ENCODE data around the gene GBF1.
A peak's percentile ranks its signal among the peaks of the same experiment; 100 is the strongest.
"Not testable (repeated sequence)": the region's sequence is repeated elsewhere in the genome, so short reads cannot be mapped to it uniquely, and the experiment has no call there.

GBF1 gene

DNA sequence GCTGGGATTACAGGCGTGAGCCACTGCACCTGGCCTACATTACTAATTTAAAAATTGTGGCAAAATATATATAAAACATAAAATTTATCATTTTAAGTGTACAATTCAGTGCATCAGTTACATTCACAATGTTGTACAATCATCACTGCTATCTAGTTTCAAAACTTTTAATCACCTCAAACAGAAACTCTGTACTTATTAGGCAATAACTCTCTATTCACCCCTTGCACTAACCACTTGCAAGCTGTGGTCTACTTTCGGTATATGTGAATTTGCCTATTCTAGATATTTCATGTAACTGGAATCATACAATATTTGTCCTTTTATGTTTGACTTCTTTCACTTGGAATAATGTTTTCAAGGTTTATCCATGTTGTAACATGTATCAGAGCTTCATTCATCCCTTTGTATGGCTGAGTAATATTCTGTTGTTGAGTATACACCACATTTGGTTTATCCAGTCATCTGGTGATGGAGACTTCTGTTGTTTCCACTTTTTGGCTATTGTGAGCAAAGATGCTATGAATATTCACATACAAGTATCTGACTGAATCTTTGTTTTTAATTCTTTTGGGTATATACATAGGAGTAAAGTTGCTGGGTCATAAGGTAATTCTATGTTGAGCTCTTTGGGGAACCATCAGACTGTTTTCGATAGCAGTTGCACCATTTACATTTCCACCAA is 33.6 kb upstream of the GBF1 start:
- no peak for DNase-seq (ENCODE audit: low read depth)
- TF ChIP-seq, protein P1, sequence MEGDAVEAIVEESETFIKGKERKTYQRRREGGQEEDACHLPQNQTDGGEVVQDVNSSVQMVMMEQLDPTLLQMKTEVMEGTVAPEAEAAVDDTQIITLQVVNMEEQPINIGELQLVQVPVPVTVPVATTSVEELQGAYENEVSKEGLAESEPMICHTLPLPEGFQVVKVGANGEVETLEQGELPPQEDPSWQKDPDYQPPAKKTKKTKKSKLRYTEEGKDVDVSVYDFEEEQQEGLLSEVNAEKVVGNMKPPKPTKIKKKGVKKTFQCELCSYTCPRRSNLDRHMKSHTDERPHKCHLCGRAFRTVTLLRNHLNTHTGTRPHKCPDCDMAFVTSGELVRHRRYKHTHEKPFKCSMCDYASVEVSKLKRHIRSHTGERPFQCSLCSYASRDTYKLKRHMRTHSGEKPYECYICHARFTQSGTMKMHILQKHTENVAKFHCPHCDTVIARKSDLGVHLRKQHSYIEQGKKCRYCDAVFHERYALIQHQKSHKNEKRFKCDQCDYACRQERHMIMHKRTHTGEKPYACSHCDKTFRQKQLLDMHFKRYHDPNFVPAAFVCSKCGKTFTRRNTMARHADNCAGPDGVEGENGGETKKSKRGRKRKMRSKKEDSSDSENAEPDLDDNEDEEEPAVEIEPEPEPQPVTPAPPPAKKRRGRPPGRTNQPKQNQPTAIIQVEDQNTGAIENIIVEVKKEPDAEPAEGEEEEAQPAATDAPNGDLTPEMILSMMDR (conservative IDR thresholded peaks at IDR 0.05; ENCODE audit: control insufficient read depth, insufficient read depth, low read depth, low read length): no peak
- H3K4me3 ChIP-seq (ENCODE audit: control insufficient read depth, low read depth, low read length): no peak overlapping the region

DNA sequence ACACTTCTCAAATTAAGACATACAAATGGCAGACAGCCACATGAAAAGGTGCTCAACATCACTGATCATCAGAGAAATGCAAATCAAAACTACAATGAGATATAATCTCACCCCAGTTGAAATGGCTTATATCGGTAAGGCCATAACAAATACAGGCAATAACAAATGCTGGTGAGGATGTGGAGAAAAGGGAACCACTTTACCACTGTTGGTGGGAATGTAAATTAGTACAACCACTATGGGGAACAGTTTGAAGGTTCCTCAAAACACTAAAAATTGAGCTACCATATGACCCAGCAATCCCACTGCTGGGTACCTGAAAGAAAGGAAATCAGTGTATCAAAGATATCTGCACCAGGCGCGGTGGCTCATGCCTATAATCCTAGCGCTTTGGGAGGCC is 31.7 kb upstream of the GBF1 start:
- not testable (repeated sequence) for DNase-seq (ENCODE audit: low read depth); H3K4me3 ChIP-seq (ENCODE audit: control insufficient read depth, low read depth, low read length)

DNA sequence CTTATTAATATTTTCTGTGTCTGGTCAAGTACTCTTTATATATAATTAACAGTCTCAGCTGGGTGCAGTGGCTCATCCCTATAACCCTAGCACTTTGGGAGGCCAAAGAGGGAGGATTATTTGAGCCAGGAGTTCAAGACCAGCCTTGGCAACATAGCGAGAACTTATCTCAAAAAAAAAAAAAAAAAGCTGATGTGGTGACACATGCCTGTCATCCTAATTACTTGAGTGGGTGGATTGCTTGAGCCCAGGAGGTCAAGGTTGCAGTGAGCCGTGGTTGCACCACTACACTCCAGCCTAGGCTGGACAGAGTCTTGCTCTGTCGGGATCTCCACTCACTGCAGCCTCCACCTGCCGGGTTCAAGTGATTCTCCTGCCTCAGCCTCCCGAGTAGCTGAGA is 26.0 kb upstream of the GBF1 start:
- DNase-seq (ENCODE audit: low read depth): no peak
- TF ChIP-seq, protein P1 (conservative IDR thresholded peaks at IDR 0.05; ENCODE audit: control insufficient read depth, insufficient read depth, low read depth, low read length): no peak
- H3K4me3 ChIP-seq (ENCODE audit: control insufficient read depth, low read depth, low read length): no peak overlapping the region

DNA sequence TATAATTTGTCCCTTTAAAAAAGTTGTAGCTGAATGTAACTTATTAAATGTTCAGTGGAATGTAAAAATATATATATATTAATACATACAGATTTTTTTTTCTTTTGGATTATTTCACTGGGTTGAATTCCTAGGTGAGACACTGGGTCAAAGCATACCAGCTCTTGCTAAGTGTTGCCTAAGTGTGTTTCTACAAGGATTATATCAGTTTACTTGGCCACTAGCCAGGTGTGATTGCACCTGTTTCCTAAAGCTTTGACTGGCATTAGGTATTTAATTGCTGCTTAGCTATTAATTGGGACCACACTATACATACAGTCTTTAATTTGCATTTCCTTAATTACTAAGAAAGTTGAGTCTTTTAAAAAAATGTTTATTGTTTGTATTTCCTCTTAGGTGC is 24.7 kb upstream of the GBF1 start:
- TF ChIP-seq, protein P1 (conservative IDR thresholded peaks at IDR 0.05; ENCODE audit: control insufficient read depth, insufficient read depth, low read depth, low read length): no peak
- DNase-seq (ENCODE audit: low read depth): no peak

DNA sequence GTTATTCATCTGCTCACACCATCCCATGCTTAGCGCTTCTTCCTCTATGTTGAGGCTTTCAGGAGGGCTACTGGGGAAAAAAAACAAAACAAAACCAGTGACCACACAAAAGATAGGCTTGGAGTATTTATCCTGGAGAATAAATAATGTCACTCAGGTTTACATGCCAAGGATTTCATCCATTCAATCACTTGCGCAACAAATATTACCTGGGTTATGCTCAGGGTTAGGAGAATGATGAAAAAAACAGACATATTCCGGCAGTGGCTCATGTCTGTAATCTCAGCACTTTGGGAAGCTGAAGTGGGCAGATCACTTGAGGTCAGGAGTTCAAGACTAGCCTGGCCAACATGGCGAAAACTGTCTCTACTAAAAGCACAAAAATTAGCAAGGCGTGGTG is 22.5 kb upstream of the GBF1 start:
- H3K4me3 ChIP-seq (ENCODE audit: control insufficient read depth, low read depth, low read length): no peak overlapping the region
- DNase-seq (ENCODE audit: low read depth): no peak
- TF ChIP-seq, protein P1 (conservative IDR thresholded peaks at IDR 0.05; ENCODE audit: control insufficient read depth, insufficient read depth, low read depth, low read length): no peak

More for the DNA sequence above, 24.7 kb upstream of the GBF1 start:
- no peak overlapping the region for H3K4me3 ChIP-seq (ENCODE audit: control insufficient read depth, low read depth, low read length)

DNA sequence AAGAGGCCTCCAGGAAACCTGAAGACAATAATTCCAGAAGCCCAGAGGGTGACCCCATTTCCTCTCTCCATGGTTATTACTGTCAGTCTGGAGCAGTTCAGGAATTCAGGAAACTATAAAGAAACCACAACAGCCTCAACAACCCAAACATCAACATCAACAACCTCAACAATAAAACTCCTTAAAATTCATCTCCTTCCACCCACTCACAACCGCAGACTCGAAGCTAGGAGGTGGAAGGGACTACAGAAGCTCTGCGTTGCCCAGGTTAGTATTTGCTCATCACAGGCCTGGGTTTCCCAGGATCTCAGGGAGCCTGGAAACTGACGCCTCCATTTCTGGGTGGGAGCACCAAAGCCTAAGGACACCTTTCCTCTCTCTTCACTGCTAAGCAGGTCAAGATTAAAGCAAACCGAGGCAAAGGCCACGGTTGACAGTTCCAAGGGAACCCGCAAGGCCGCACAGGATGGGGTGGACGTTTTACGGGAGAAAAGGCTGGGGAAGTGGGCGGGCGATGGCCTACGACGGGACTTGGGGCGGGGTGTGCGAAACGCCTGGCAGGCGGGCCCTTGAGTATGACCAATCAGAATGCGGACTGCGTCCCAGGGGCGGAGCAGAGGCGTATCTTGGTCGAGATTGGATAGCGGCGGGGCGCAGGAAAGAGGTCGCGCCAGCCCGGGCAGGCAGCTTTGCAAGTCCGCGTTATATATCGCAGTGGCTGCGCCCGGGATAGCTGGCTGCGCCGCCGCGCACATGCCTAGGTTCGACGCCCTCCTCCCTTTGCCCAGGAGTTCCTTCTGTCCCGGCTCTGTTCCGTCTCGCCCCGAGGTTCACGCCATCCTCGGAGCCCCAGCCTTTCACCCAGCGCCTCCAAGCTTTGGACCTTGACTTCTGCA is 19.4 kb upstream of the GBF1 start, which contains the start of gene ELOVL3:
Gene ELOVL3, plus strand, starts transcription at position 654 of the 896 bp plus-strand sequence. CDS start 250 bp downstream, outside the sequence.
- TF ChIP-seq, protein P1 (conservative IDR thresholded peaks at IDR 0.05; ENCODE audit: control insufficient read depth, insufficient read depth, low read depth, low read length): no peak
- peak; percentile 93 for DNase-seq (ENCODE audit: low read depth)
- H3K4me3 ChIP-seq (ENCODE audit: control insufficient read depth, low read depth, low read length): peak within 1 kb of the TSS; percentile 26

DNA sequence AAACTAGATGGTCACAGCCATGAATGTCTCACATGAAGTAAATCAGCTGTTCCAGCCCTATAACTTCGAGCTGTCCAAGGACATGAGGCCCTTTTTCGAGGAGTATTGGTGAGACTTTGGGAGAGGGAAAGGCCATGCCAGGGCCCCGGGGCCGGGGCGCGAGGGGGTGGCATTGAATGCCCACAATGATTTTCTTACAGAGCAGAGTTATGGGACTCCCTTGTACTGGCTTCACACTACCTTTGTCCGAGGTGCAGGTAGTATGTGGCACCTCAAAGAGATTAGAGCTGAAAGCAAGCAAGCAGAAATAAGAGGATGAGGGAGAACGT is 18.8 kb upstream of the GBF1 start:
- TF ChIP-seq, protein P1 (conservative IDR thresholded peaks at IDR 0.05; ENCODE audit: control insufficient read depth, insufficient read depth, low read depth, low read length): no peak
- no peak for DNase-seq (ENCODE audit: low read depth)
- peak overlapping the region; percentile 24 for H3K4me3 ChIP-seq (ENCODE audit: control insufficient read depth, low read depth, low read length)
